HCT116 (cell line): ENCODE data around the gene INSL3.
"Not testable (repeated sequence)": the region's sequence is repeated elsewhere in the genome, so short reads cannot be mapped to it uniquely, and the experiment has no call there.

ENCODE experiments used
- CBX3 ChIP-seq: IDR thresholded peaks from 2 replicates; pipeline ENCODE4 v1.6.1; 2012; ENCODE audit warnings: low read depth
- CEBPB ChIP-seq: IDR thresholded peaks from 2 replicates; pipeline ENCODE4 v1.6.1; 2012; ENCODE audit warnings: low read depth
- CTCF ChIP-seq, 3 experiments: fragments of 200-600 bp in 1 of 3; sonication (generic) in 1 of 3; IDR thresholded peaks in 2 of 3; conservative IDR thresholded peaks in 1 of 3; 2 replicates each; pipeline ENCODE4 v1.5.1; 2012 to 2017; ENCODE audit warnings: low read depth in 2 of 3, low read length in 2 of 3, antibody characterized with exemption in 1 of 3, borderline replicate concordance in 1 of 3, control low read depth in 1 of 3, mild to moderate bottlenecking in 1 of 3, mixed read lengths in 1 of 3, mixed run types in 1 of 3, moderate library complexity in 1 of 3; ENCODE audit not compliant: insufficient read depth in 1 of 3
- EZH2 ChIP-seq: fragments of 200-600 bp; sonication (generic); IDR thresholded peaks from 2 replicates; pipeline ENCODE4 v1.6.1; 2017; ENCODE audit warnings: antibody characterized with exemption, mixed run types
- EZH2phosphoT487 ChIP-seq: fragments of 200-600 bp; IDR thresholded peaks from 2 replicates; pipeline ENCODE4 v1.6.1; 2018; ENCODE audit warnings: antibody characterized with exemption, borderline replicate concordance
- JUND ChIP-seq: IDR thresholded peaks from 2 replicates; pipeline ENCODE4 v1.6.1; 2012
- MAX ChIP-seq: IDR thresholded peaks from 2 replicates; pipeline ENCODE4 v1.6.1; 2012
- POLR2A ChIP-seq: IDR thresholded peaks from 2 replicates; pipeline ENCODE4 v1.7.0; 2011; ENCODE audit warnings: borderline replicate concordance; ENCODE audit not compliant: insufficient read depth, insufficient read length; ENCODE audit errors: extremely low read depth
- POLR2AphosphoS5 ChIP-seq: IDR thresholded peaks from 2 replicates; pipeline ENCODE4 v1.6.1; 2011; ENCODE audit warnings: mild to moderate bottlenecking, low read depth, low read length, moderate library complexity
- REST ChIP-seq: IDR thresholded peaks from 2 replicates; pipeline ENCODE4 v1.6.1; 2012; ENCODE audit warnings: low read depth
- SP1 ChIP-seq: IDR thresholded peaks from 2 replicates; pipeline ENCODE4 v1.6.1; 2012; ENCODE audit warnings: low read depth
- YY1 ChIP-seq: IDR thresholded peaks from 2 replicates; pipeline ENCODE4 v1.6.1; 2011; ENCODE audit warnings: low read length, low read depth, moderate library complexity, mild to moderate bottlenecking; ENCODE audit not compliant: insufficient replicate concordance; ENCODE audit errors: extremely low read depth

- not testable (repeated sequence) for TF ChIP-seq EZH2phosphoT487; CTCF (IDR thresholded peaks at IDR 0.05 in 2 of 3, conservative IDR thresholded peaks at IDR 0.05 in 1 of 3; ENCODE audit: borderline replicate concordance in 1 of 3, insufficient read depth in 1 of 3, low read depth in 2 of 3, low read length in 2 of 3); YY1; POLR2AphosphoS5; EZH2; REST; SP1; JUND; CBX3; MAX; CEBPB; POLR2A
Measured at GRCh38 chr19:17783721-17784120, 37.6 kb downstream of the INSL3 start.
